T follicular helper cell (primary cell): ENCODE data around the gene CYP27A1.

Source experiments
- DNase-seq: peaks from one replicate; pipeline ENCODE4 v3.0.0-alpha.2; 2020; ENCODE audit warnings: low read depth

Gene CYP27A1

DNA sequence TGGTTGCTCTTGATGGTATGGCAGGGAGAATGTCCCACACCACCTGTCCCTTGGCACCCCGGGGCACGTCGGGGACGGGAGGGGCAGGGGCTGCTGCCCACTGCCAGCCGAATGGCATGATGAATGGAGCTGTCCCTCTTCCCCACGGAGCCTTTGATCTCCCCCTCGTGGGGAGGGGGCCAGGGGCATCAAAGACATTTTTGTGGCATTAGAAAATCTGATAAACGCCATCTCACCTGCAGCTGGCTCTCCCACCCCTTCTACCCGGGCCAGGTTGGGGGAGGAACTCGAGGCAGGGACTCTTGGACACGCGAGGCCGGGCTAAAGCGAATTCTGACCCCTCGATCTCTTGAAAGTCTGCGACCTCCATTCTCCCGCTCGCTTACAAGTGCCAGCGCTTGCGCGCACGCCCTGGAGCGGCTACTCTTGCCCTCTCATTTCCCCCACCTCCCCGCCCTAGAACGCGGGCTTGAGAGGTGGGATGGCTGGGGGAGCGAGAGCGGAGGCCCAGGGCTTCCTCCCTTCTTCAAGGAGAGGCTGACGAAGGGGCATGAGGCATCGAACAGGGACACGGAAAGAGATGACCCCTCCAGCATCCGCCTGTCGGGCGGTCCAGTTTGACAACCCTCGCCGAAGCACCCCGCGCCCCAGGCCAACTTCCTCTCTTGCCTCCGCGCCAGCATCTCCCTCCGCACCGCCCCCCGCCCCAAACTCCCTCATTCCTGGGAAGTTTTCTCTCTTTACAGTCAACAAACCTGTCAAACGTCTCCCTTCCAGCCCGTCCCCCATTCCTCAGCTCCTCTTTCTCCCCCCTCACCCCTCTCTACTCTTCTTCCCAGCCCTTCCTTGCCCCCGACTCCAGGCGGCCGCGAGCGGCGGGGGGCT lies 77.0 kb downstream of the CYP27A1 start:
- no peak for DNase-seq

- DNase-seq, result no peak
Measured at GRCh38 chr2:218859556-218859987, 77.6 kb downstream of the CYP27A1 start, which contains the start of gene WNT6. WNT6 (plus strand) TSS chr2:218859805; CDS start chr2:218860038, 233 bp downstream.

DNA sequence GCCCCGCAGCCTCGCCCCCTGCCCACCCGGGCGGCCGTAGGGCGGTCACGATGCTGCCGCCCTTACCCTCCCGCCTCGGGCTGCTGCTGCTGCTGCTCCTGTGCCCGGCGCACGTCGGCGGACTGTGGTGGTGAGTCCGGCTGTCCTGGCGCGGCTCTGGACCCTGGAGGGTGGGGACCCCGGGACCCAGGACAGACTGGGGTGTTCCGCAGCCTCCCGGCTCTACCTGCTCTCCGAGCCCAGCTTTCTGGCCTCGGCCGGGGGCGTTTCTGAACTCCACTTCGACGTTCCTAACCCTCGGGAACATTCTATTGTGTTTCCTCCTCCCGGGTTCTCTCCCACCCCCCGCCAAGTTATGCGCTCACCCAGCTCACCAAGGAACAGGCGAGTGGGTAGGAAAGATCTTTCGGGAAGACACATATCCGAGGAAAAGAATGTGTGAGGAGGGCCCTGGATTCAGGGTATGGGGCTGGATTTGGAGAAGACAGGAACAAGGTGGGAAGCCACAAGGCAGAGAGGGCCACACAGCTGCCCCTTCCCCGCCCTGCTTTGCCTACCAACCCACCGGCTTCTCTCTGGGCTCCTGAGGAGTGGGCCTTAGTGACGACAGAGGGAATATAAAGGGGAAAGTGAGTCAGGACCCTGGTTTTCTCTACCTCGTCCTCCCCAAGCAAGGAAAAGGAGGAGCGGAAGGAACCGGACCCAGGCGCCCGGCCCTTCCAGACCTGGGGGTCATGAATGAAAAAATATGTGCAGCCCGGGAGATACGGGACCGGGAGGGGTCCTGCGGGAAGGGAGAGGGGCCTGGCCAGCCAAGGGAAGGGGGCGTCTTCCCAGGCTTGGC lies 78.3 kb downstream of the CYP27A1 start:
- DNase-seq, result no peak

DNA sequence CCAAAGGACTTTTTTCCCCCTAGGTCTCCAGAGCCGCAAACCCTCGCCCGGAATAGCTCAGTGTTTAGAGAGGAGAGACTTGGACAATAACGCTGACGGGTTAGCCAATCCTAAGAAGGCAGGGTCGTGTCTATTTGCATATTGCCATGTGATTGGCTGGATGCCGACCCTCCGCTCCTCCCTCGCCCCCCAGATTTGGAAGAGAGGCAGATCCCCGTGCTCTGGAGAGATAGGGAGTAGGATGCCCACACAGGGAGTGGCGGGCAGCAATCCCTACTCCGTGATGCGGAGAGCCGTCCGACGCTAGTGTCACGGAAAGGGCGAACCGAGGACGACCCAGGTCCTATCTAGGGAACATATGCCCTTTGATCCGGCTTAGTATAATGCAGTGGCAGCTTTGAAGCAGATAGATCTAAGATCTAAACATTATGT lies 79.0 kb downstream of the CYP27A1 start:
- DNase-seq, result no peak

- no peak for DNase-seq
Measured at GRCh38 chr2:218861645-218862318, 79.8 kb downstream of the CYP27A1 start.

- DNase-seq, result no peak
Measured at GRCh38 chr2:218863021-218863520, 81.1 kb downstream of the CYP27A1 start.
